Glutamatergic neuron (in vitro differentiated cells): ENCODE results near the gene RASGRP1. TPM values are rescaled to one million over a fixed set of nuclear protein-coding genes. Genes with fewer than 3 reads are reported as not detected.

ENCODE experiments used
- DNase-seq: peaks from one replicate; pipeline ENCODE4 v3.0.0; 2022
- H3K27ac Mint-ChIP-seq: one replicate; pipeline ENCODE4 v1.8.0; 2020; ENCODE audit warnings: mild to moderate bottlenecking, mixed read lengths, inconsistent platforms; ENCODE audit not compliant: unreplicated experiment
- H3K27me3 Mint-ChIP-seq: one replicate; pipeline ENCODE4 v1.8.0; 2020; ENCODE audit warnings: mild to moderate bottlenecking, moderate library complexity, mixed read lengths, inconsistent platforms; ENCODE audit not compliant: unreplicated experiment
- H3K36me3 Mint-ChIP-seq: one replicate; pipeline ENCODE4 v1.8.0; 2020; ENCODE audit warnings: mild to moderate bottlenecking, mixed read lengths, inconsistent platforms; ENCODE audit not compliant: unreplicated experiment
- H3K4me1 Mint-ChIP-seq: one replicate; pipeline ENCODE4 v1.8.0; 2020; ENCODE audit warnings: mild to moderate bottlenecking, low read depth, mixed read lengths, inconsistent platforms; ENCODE audit not compliant: unreplicated experiment
- H3K4me3 Mint-ChIP-seq: one replicate; pipeline ENCODE4 v1.8.0; 2020; ENCODE audit warnings: mild to moderate bottlenecking, mixed read lengths, inconsistent platforms; ENCODE audit not compliant: unreplicated experiment
- H3K9me3 Mint-ChIP-seq: one replicate; pipeline ENCODE4 v1.8.0; 2020; ENCODE audit warnings: mild to moderate bottlenecking, moderate library complexity, mixed read lengths, inconsistent platforms; ENCODE audit not compliant: unreplicated experiment
- total RNA-seq: library from RNA; stranded (reverse); fragmentation: NEBNext Ultra II Directional; extraction: Animal tissue kit (Norgen Biotek cat#: 25700); gene quantifications from one replicate; pipeline ENCODE4 v1.2.1, GENCODE V29; 2021; ENCODE audit not compliant: unreplicated experiment
- TF ChIP-seq, protein P1 (sequence below): fragments of 200-600 bp; sonication (generic); IDR thresholded peaks from one replicate; pipeline ENCODE4 v1.5.0; 2021; ENCODE audit not compliant: partially characterized antibody, unreplicated experiment

RASGRP1 gene
- total RNA-seq, 1 donor from 2014 or later = not detected

DNA sequence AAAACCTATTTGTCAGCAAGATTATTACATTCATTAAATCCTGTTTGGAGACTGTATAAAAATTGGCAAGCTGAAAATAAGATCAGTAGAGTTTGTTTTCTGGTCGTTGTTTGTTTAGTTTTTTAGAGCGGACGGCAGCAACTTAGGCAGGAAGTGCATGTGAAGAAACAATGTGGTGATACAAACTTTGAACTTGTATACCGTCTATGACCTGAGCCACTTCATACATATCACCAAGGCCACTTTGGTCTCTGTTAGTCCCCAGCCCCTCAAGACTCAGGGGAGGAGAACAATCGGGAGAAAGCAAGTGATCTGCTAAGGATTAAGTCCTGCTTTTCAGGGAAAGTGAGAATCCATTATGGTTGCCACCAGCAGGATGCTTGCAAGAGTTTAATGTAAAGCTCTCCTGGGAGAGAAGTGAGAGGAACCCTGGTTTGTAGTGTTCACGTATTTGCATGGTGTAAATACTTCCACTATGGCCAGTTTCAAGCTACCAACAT lies 31.1 kb downstream of the RASGRP1 start:
- Mint-ChIP-seq H3K4me3 (no peak overlapping the region), H3K9me3 (peaks cover 2% of the 10 kb centered on the region), H3K27ac (no peak overlapping the region), H3K27me3 (no peaks in the 10 kb centered on the region), H3K4me1 (no peaks in the 10 kb centered on the region), H3K36me3 (no peaks in the 10 kb centered on the region)
- no peak for DNase-seq
- TF ChIP-seq, protein P1, sequence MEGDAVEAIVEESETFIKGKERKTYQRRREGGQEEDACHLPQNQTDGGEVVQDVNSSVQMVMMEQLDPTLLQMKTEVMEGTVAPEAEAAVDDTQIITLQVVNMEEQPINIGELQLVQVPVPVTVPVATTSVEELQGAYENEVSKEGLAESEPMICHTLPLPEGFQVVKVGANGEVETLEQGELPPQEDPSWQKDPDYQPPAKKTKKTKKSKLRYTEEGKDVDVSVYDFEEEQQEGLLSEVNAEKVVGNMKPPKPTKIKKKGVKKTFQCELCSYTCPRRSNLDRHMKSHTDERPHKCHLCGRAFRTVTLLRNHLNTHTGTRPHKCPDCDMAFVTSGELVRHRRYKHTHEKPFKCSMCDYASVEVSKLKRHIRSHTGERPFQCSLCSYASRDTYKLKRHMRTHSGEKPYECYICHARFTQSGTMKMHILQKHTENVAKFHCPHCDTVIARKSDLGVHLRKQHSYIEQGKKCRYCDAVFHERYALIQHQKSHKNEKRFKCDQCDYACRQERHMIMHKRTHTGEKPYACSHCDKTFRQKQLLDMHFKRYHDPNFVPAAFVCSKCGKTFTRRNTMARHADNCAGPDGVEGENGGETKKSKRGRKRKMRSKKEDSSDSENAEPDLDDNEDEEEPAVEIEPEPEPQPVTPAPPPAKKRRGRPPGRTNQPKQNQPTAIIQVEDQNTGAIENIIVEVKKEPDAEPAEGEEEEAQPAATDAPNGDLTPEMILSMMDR = no peak

DNA sequence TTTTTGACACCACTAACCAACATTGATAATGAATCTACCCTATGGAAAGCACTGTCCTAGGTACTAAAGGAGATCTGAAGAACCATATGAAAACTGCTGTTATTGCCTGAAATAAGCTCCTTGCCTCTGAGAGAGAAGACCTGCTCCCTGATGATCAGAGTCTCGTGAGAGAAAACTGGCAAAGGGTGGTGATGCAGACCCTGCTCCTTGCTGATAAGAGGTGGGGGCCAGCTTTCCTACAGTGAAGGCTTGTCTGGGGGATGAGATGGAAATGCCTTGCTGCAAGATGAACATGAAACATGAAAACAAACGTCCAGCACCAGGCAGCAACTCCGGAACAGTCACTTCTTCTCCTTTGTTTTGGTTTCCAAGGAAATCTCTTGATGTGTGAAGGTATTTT lies 31.9 kb downstream of the RASGRP1 start:
- Mint-ChIP-seq H3K4me1 (no peaks in the 10 kb centered on the region), H3K36me3 (no peaks in the 10 kb centered on the region), H3K27me3 (peaks cover 3% of the 10 kb centered on the region), H3K4me3 (no peak overlapping the region), H3K9me3 (peaks cover 3% of the 10 kb centered on the region), H3K27ac (no peak overlapping the region)
- TF ChIP-seq, protein P1 = no peak
- DNase-seq = no peak

DNA sequence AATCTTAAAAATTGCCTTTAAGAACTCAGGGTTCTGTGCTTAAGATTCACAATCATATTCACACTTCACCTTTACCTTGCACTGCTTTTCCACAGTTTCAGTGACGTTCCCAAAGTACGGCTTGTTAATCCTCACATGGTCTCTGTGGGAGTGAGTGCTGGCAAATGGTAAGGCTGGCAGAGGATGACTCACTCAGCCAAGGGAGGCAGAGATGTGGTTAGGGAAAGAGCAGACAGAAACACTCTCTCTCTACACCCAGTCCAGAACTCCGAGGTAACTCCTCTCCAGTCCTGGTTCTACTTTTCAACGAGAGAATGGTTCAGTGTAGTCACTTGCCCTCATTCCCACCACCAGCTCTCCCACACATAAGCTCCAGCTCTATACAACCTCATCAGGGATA lies 33.1 kb downstream of the RASGRP1 start:
- Mint-ChIP-seq H3K9me3 (peaks cover 3% of the 10 kb centered on the region), H3K4me1 (no peaks in the 10 kb centered on the region), H3K36me3 (no peaks in the 10 kb centered on the region), H3K27ac (no peak overlapping the region), H3K4me3 (no peak overlapping the region), H3K27me3 (peaks cover 3% of the 10 kb centered on the region)
- TF ChIP-seq, protein P1 = no peak
- DNase-seq = no peak

DNA sequence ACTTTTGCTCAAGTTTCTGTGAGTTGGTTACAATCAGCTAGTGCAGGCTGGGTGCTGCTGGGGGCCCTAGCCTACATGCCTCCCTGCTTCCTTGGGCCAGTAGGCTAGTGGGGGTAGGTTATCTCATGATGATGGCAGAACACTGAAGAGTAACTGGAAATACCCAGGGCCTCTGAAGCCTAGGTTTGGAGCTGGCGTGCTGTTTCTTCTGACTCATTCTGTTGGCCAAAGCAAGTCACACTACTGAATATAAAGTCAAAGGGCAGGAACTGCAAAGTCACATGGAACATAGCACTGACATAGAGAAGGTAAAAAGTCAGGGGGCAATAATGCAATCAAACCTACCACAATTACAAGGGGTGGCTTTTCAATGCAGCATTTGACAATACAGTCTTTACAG lies 34.5 kb downstream of the RASGRP1 start:
- DNase-seq = no peak
- H3K27ac Mint-ChIP-seq = no peak overlapping the region
- no peaks in the 10 kb centered on the region for H3K4me1 Mint-ChIP-seq
- peaks cover 3% of the 10 kb centered on the region for H3K27me3 Mint-ChIP-seq
- no peaks in the 10 kb centered on the region for H3K36me3 Mint-ChIP-seq
- TF ChIP-seq, protein P1 = no peak
- peaks cover 1% of the 10 kb centered on the region for H3K9me3 Mint-ChIP-seq
- no peak overlapping the region for H3K4me3 Mint-ChIP-seq

DNA sequence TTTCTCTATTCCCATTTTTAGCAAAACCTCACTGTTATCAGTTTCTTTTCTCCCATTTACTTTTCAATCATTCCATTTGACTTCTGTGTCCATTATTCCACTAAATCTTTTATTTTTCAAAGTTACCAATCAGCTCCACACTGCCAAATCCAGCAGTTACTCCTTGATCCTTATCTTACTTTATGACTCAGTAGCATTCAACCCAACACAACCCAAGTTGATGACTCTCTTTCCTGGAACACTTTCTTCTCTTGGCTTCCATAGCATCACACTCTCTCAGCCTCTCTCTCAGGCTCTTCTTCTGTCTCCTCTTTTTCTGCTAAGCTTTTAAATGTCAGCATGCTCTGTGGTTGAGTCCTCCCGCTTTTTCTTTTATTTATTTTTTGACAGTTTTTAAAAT lies 36.3 kb downstream of the RASGRP1 start:
- no peak overlapping the region for H3K27ac Mint-ChIP-seq
- DNase-seq = no peak

More for the DNA sequence above, 36.3 kb downstream of the RASGRP1 start:
- peaks cover 1% of the 10 kb centered on the region for H3K9me3 Mint-ChIP-seq
- H3K27me3 Mint-ChIP-seq = peaks cover 3% of the 10 kb centered on the region
- no peak overlapping the region for H3K4me3 Mint-ChIP-seq
- TF ChIP-seq, protein P1 = no peak
- H3K4me1 Mint-ChIP-seq = no peaks in the 10 kb centered on the region
- no peaks in the 10 kb centered on the region for H3K36me3 Mint-ChIP-seq
